GM12878 (cell line): ENCODE data around the gene COL4A1. TPM values are rescaled to one million over a fixed set of nuclear protein-coding genes. Genes with fewer than 3 reads are reported as not detected.

Experiments
- ATAC-seq: fragments of 200-7000 bp; cut with Tn5 transposase; 3 replicates; pipeline ENCODE4 v1.9.1; 2020; ENCODE audit warnings: mild to moderate bottlenecking, moderate library complexity
- BruUV-seq: library from RNA; stranded (reverse); fragments of 400-500 nt; replicated peaks from 2 replicates; lab custom pipeline; 2021; lab: Mats Ljungman, UMichigan
- CTCF ChIA-PET: fragments of 300-600 bp; sonication (Branson Sonifier 250); formaldehyde crosslinking; extraction: SDS; loops from one replicate; lab custom pipeline; 2021; ENCODE audit warnings: inconsistent platforms; lab: Yijun Ruan, JAX
- POLR2A ChIA-PET: fragments of 350-600 bp; formaldehyde crosslinking; extraction: SDS; loops from one replicate; lab custom pipeline; 2021; ENCODE audit warnings: inconsistent platforms; lab: Charles Lee
- RAD21 ChIA-PET: fragments of 300-600 bp; sonication (Branson Sonifier 250); formaldehyde crosslinking; loops from one replicate; lab custom pipeline; 2023; ENCODE audit warnings: antibody characterized with exemption; ENCODE audit not compliant: unreplicated experiment; lab: Charles Lee
- SMC1A ChIA-PET: fragments of 300-600 bp; sonication (Branson Sonifier 250); formaldehyde crosslinking; loops from one replicate; lab custom pipeline; 2023; ENCODE audit not compliant: unreplicated experiment, uncharacterized antibody; lab: Charles Lee
- DNase-seq: peaks from one replicate; pipeline ENCODE4 v3.0.0-alpha.2; 2011; ENCODE audit warnings: low read depth, low spot score
- FAIRE-seq: peaks from 3 replicates; lab custom pipeline; 2011; peaks lifted over from hg19 to GRCh38; lab: Jason Lieb, UNC
- H2AFZ ChIP-seq: 2 replicates; pipeline ENCODE4 v1.6.0; 2011; ENCODE audit warnings: low read depth, low read length, control low read depth; ENCODE audit not compliant: control insufficient read depth
- H3K27ac ChIP-seq: 2 replicates; pipeline ENCODE4 v1.5.1; 2011; ENCODE audit warnings: control low read depth; ENCODE audit not compliant: control insufficient read depth, insufficient read depth
- H3K27me3 ChIP-seq, 2 experiments: replicated peaks in 1 of 2; 2 replicates each; pipeline versions ENCODE4 v1.6.0 to v1.6.1; 2011; ENCODE audit warnings: low read length in 1 of 2; ENCODE audit not compliant: control insufficient read depth in 2 of 2, insufficient read depth in 2 of 2
- H3K36me3 ChIP-seq, 2 experiments: 2 replicates each; pipeline ENCODE4 v1.5.1; 2011; ENCODE audit warnings: low read length in 1 of 2; ENCODE audit not compliant: control insufficient read depth in 2 of 2, insufficient read depth in 2 of 2
- H3K4me1 ChIP-seq: 2 replicates; pipeline ENCODE4 v1.6.1; 2011; ENCODE audit warnings: mild to moderate bottlenecking, low read length, moderate library complexity, mixed read lengths; ENCODE audit not compliant: control insufficient read depth, insufficient read depth
- H3K4me2 ChIP-seq: 2 replicates; pipeline ENCODE4 v1.6.0; 2011; ENCODE audit warnings: control low read depth; ENCODE audit not compliant: control insufficient read depth, insufficient read depth
- H3K4me3 ChIP-seq: fragments of 200-600 bp; sonication (generic); 2 replicates; pipeline ENCODE4 v1.5.1; 2016
- H3K79me2 ChIP-seq: 2 replicates; pipeline ENCODE4 v1.6.0; 2011; ENCODE audit warnings: low read length; ENCODE audit not compliant: control insufficient read depth, insufficient read depth
- H3K9ac ChIP-seq: 2 replicates; pipeline ENCODE4 v1.8.0; 2011; ENCODE audit warnings: low read length, control low read depth, mixed read lengths; ENCODE audit not compliant: control insufficient read depth, insufficient read depth
- H3K9me3 ChIP-seq: replicated peaks from 3 replicates; pipeline ENCODE4 v1.5.1; 2011; ENCODE audit warnings: mild to moderate bottlenecking, low read length; ENCODE audit not compliant: control insufficient read depth, insufficient read depth
- H4K20me1 ChIP-seq: 2 replicates; pipeline ENCODE4 v1.6.0; 2011; ENCODE audit not compliant: control insufficient read depth, insufficient read depth
- ATF3 ChIP-seq: IDR thresholded peaks from 2 replicates; pipeline ENCODE4 v1.6.1; 2011; ENCODE audit warnings: low read depth, mild to moderate bottlenecking, low read length, moderate library complexity, borderline replicate concordance; ENCODE audit errors: extremely low read depth
- CHD4 ChIP-seq: fragments of 200-600 bp; sonication (generic); IDR thresholded peaks from 2 replicates; pipeline ENCODE4 v1.6.1; 2016; ENCODE audit warnings: mild to moderate bottlenecking
- ETV6 ChIP-seq, 2 experiments: fragments of 450-650 bp in 1 of 2; IDR thresholded peaks in 1 of 2; conservative IDR thresholded peaks in 1 of 2; 2 replicates each; pipeline ENCODE4 v1.6.1; 2014; ENCODE audit warnings: antibody characterized with exemption in 1 of 2, borderline replicate concordance in 1 of 2, low read depth in 1 of 2, mild to moderate bottlenecking in 1 of 2, moderate library complexity in 1 of 2
- RELB ChIP-seq: fragments of 450-650 bp; IDR thresholded peaks from 2 replicates; pipeline ENCODE4 v1.6.1; 2017; ENCODE audit warnings: low read depth, mild to moderate bottlenecking, moderate library complexity
- REST ChIP-seq: IDR thresholded peaks from 2 replicates; pipeline ENCODE4 v1.6.1; 2012; ENCODE audit warnings: mild to moderate bottlenecking, low read depth, low read length
- RFX5 ChIP-seq: IDR thresholded peaks from 2 replicates; pipeline ENCODE4 v1.6.1; 2011; ENCODE audit warnings: low read depth, low read length, improper control_type of control experiment
- ZZZ3 ChIP-seq: IDR thresholded peaks from 2 replicates; pipeline ENCODE4 v1.6.1; 2011; ENCODE audit warnings: low read depth; ENCODE audit not compliant: control insufficient read depth, insufficient read length
- WGBS: methylation state at CpG from one replicate; pipeline ENCODE4 v1.1.6; 2016; ENCODE audit warnings: low lambda C conversion rate; ENCODE audit not compliant: insufficient replicate concordance, insufficient coverage; ENCODE audit errors: missing lambda C conversion rate; 5-methylcytosine and 5-hydroxymethylcytosine counted together
- in situ Hi-C: fragments of 300-500 bp; cut with MboI; formaldehyde crosslinking; loops from 9 replicates; pipeline ENCODE4 v1.14.3; 2018; ENCODE audit warnings: mixed read lengths
- intact Hi-C: fragments of 100-400 bp; cut with micrococcal nuclease; formaldehyde crosslinking; loops from one replicate; pipeline ENCODE4 v1.14.2; 2022; ENCODE audit not compliant: unreplicated experiment
- polyA plus RNA-seq, 11 experiments: library from polyadenylated mRNA; depleted of rRNA in 4 of 11; unstranded in 6 of 11; stranded (reverse) in 5 of 11; fragments of >200 nt; fragmentation: Nextera tagmentation in 4 of 11; fragmentation: Illumina TruSeq in 1 of 11; extraction: Ambion mirVana in 4 of 11; extraction: Trizol in 1 of 11; gene quantifications; 1 replicate in 1 of 11; 2 replicates in 10 of 11; pipeline versions ENCODE4 v1.2.1 to v1.2.3, GENCODE V29; 2011 to 2016; ENCODE audit warnings: inconsistent platforms in 2 of 11, missing spikeins in 2 of 11, low read depth in 1 of 11
- total RNA-seq, 4 experiments: library from RNA; depleted of rRNA in 3 of 4; stranded (reverse); fragments of >200 nt in 3 of 4; fragmentation: Illumina TruSeq in 1 of 4; extraction: Trizol in 1 of 4; gene quantifications; 2 replicates each; pipeline versions ENCODE4 v1.2.1 to v1.2.3, GENCODE V29; 2013 to 2021

COL4A1 gene
- total and polyA plus RNA-seq, 10 of the 15 experiments (the other 5 are each of a cell fraction or from before 2014, with no cell fraction given), result 0.07 to 0.31 (median 0.13) TPM; not detected in 6

GRCh38 chr13:110306340-110306959 is 507 bp downstream of the COL4A1 start (continued):
- TF ChIP-seq ATF3 (no peak), RELB (no peak), REST (no peak), ETV6 (conservative IDR thresholded peaks at IDR 0.05 in 1 of 2, IDR thresholded peaks at IDR 0.05 in 1 of 2; ENCODE audit: borderline replicate concordance in 1 of 2, low read depth in 1 of 2) (no peak)
- TF ChIP-seq, all 136 proteins: peak for 0

GRCh38 chr13:110305949-110306339 is 1.0 kb downstream of the COL4A1 start:
- RAD21 ChIA-PET, result no interaction called here
- Histone ChIP-seq H3K36me3 (no peaks in the 10 kb centered on the region), H3K27me3 (peaks cover 17 to 20% of the 10 kb centered on the region in 2 experiments), H3K4me3 (no peak overlapping the region), H3K27ac (no peak overlapping the region), H3K9ac (no peak overlapping the region), H3K9me3 (no peaks in the 10 kb centered on the region; the same call in 2 of the 3 replicates), H3K79me2 (no peaks in the 10 kb centered on the region), H4K20me1 (no peaks in the 10 kb centered on the region; the same call in 1 of the 2 replicates), H3K4me2 (no peak overlapping the region), H3K4me1 (no peaks in the 10 kb centered on the region), H2AFZ (no peak overlapping the region)
- no TSS peak for BruUV-seq
- CTCF ChIA-PET, result interaction anchor here (0.6 kb wide), 1 partner anchor 82 kb away, joined by 3 read pairs; no protein-coding TSS in a partner anchor
- ATAC-seq, result no peak
- in situ Hi-C loops (no loop called here), intact Hi-C loops (no loop called here)
- POLR2A ChIA-PET, result no interaction called here
- SMC1A ChIA-PET, result interaction anchor here (0.7 kb wide), 1 partner anchor 18 kb away, joined by 5 read pairs; no protein-coding TSS in a partner anchor
- WGBS, result 0% methylated on average over 6 of the region's 6 CpGs
- no peak for DNase-seq
- no peak for FAIRE-seq
- TF ChIP-seq REST, result no peak
- TF ChIP-seq RFX5, result no peak
- TF ChIP-seq ZZZ3, result no peak
- TF ChIP-seq CHD4, result no peak
